NCI-H1694 treated with DMSO at 0.1 percent for 48 hours (cell line): Measurements from ENCODE around the gene SLC22A6.
"Not testable (repeated sequence)": the region's sequence is repeated elsewhere in the genome, so short reads cannot be mapped to it uniquely, and the experiment has no call there.

Experiments
- DNase-seq: peaks from one replicate; lab custom pipeline; 2025; lab: John Stamatoyannopoulos, UW

The SLC22A6 gene

DNA sequence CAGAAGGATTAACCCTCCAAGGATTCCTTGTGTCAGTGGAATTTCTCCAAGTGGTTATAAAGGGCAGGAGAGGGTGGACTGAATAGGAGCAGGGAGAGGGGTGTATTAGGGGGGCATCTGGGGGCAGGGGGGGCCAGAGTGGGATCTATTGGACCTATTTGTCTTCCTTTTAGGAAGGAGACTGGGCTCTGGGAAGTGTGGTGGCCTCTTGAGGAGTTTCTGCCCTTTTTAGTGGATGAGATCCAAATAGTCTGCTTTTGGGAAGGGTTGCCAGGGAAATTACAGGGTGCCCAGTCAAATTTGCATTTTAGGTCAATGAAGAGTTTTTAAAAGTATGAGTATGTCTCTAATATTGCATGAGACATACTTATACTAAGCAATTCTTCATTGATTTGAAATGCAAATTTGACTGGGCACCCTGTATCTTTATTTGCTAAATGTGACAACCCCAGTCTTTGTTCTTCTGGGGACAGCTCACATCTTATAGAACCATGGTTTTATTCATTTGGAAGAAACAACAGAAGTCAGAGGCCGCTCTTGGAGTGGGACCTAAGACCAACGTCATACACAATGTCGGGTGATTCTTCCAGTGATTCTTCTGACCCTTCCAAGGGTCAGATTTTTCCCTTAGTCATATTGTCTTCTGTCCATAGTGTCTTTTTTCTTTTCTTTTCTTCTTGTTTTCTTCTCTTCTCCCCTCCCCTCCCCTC is 429 bp upstream of the SLC22A6 start:
- no peak for DNase-seq

GRCh38 chr11:62983536-62984199 is 1.1 kb downstream of the SLC22A6 start:
- DNase-seq, result no peak

GRCh38 chr11:62981743-62982142 is 3.0 kb downstream of the SLC22A6 start:
- DNase-seq, result no peak

DNA sequence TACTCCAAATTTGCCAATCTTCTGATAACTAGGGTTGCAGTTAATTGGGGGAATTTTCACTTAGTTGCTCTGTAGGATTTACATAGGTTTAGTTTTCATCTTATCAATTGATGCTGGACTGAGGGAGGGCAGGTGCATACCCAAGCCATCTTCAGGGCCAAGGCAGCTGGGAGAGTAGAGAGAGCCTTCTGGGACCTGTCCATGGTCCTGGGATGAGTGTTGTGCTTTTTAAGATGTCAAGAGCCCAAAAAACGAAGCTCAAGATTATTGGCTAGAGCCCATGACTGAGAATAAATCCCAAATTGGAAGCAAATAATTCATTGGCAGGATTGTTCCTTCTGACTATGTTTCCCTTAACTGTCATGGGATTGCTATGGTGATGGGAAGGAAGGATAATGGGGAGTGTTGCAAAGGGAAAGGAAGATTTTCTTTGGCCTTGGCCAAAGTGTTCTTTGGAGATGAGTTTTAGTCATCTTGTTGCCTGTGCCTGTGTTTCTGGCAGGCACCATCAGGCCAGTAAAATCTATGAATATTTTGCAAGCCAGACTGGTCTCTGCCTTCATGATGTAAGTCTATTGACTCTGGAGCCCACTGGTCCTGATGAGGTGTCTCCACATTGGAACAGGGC is 4.5 kb downstream of the SLC22A6 start:
- no peak for DNase-seq

DNA sequence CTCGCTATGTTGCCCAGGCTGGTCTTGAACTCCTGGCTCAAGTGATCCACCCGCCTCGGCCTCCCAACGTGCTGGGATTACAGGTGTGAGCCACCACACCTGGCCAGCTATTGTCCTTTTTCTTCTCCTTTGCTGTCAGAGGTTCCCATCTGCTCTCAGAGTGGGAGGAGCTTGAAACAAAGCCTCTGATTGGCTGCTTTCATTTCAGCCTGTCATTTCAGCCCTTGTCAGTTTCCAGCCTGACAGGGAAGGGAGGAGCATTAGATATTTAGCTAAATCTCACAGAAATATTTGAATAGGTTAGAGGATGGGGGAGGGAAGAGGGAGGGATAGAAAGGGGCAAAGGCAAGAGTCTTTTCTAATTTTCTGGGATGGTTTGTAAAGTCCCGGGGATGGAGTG is 8.7 kb downstream of the SLC22A6 start:
- DNase-seq, result no peak

DNA sequence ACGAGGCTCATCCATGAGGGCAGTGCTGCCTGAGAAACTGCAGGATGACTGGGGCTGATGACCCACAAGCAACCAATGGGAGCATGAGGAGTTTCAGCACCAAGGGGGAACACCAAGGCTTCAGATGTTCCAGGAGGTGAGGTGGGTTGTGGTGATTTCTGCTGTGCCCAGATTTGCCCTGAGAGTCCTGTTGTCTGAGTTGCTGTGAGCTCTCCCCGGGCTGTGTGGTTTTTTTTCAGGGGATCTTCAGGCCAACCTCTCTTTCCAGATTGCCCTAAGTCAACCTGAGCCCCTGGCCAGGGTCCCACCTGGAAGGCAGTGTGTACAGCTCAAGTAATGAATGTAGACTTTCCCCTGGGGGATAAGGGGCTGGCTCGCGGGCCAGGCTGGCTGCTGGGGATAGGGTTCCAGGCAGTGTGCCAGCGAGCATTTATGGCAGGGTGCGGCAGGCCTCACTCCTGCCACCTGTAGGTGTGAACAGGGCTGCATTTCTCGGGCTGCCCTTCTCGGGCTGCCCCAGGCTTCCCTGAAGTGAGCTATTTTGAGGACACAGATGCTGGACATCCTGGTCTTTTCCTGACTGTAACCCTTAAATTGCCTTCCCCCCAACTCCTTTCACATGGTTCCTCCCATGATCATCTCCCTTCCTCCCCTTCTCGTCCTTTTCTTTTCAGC is 9.8 kb downstream of the SLC22A6 start:
- peak; percentile 50 for DNase-seq

- no peak for DNase-seq
Measured at GRCh38 chr11:62965574-62965973, 19.2 kb downstream of the SLC22A6 start.

DNA sequence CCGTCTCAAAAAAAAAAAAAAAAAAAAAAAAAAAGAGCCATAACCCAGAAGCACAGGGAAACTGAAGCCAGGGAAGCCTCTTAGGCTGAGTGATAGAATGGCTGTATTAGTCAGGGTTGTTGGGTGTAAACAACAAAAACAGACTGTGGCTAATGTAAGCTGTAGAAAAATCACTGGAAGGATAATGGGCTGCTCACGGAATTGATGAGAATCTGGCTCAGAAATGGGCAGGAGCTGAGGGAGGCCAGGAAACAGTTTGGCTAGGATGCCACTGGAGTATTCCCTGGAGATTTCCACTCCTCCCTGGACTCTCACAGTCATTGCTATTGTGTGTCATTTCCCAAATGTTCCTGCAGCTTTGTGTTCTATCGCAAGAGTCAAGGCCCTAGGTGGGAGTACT is 22.4 kb downstream of the SLC22A6 start:
- DNase-seq, result no peak

DNA sequence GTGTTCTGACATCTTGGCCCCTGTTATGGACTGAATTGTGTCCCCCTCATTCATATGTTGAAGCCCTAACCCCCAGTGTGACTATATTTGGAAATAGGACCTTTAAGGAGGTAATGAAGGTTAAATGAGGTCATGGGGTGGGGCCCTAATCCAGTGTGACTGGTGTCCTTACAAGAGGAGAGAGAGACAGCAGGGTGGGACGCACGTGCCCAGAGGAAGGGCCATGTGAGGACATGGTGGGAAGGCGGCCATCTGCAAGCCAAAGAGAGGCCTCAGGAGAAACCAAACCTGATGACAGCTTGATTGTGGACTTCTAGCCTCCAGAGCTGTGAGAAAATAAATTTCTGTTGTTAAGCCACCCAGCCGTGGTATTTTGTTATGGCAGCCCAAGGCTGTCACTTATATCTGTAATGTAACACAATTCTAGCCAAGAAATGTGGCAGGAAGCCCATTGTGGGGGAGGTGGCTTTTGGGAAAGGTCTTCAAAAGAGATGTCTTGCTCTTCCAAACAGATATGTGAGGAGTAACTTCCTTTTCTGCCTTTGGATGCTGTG is 23.7 kb downstream of the SLC22A6 start:
- DNase-seq, result no peak

DNA sequence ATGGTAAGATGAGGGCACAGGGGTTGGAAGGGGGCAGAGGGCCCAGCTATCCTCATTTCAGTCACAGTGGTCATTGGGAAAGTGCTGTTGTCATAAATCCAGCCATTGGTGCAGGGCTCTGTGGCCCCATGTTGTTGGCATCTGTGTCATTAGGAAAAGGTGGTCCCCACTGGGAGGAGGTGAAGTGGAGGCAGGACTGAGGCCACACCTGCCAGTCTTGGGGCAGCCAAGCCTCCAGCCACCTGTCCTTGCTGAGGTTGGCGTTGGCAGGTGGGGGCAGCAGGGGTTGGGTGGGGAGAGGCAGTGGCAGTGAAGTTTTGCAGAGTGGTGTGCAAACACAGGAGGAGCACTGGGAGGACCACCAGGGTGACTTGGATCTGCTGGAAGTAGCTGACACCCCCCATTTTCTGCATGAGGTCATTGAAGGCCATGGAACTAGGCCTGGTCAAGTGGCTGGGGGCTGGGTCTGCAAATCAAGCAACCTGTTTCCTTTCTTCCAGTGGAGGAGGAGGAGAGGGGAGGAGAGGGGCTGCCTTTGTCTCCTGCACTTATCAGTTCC is 25.3 kb downstream of the SLC22A6 start:
- no peak for DNase-seq

GRCh38 chr11:62958547-62959421 is 26.0 kb downstream of the SLC22A6 start:
- no peak for DNase-seq

DNA sequence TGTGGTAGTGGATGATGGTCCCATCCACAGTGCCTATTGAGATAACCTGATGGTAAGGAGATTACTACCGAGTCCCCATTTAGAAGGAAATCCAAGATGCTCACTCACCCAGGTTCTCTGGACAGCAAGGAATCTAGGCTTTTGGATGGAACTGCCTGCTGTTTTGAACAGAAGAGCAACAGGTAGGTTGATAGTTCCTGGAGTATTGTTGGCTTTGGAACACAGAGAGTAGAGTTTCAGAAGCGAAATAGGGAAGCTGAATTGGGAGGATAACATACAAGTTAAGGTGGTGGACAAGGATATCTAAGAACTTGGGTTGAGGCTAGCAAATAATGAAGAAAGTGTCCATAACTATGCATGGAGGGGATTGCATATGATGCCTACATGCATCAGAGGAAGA is 27.6 kb downstream of the SLC22A6 start:
- no peak for DNase-seq

DNA sequence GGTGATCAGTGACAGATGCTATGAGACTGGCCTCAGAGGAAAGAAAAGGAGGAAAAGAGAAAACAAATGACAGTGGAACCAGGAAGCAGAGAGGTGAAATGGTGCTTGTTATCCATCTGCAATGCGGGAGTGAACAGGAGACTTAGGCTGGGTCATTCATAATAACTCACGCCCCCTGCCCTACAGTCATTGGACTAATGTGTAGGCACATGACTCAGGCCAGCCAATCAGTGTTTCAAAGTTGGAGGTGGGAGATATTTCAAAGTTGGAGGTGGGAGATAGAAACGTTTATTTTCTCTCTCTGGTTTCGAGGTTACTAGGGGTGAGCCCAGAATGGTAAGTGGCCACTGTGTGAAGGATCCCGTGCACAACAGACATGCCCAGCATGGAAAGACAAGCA is 30.3 kb downstream of the SLC22A6 start:
- DNase-seq, result no peak

DNA sequence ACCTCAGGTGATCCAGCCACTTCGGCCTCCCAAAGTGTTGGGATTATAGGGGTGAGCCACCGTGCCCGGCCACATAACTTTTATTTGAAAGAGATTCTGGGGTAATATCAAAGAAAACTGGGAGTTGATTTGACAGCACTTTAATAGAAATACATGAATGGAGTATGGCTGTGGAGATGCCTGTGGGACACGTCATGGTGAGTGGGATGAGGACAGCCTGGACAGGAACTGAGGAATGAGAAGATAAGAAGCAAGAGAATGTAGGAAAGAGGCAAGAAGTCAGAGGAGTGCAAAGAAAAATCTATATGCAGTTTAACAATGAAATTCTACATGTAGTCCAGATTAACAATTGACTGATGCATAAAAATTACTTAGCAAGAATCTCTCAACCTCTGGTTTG is 31.0 kb downstream of the SLC22A6 start:
- no peak for DNase-seq

DNA sequence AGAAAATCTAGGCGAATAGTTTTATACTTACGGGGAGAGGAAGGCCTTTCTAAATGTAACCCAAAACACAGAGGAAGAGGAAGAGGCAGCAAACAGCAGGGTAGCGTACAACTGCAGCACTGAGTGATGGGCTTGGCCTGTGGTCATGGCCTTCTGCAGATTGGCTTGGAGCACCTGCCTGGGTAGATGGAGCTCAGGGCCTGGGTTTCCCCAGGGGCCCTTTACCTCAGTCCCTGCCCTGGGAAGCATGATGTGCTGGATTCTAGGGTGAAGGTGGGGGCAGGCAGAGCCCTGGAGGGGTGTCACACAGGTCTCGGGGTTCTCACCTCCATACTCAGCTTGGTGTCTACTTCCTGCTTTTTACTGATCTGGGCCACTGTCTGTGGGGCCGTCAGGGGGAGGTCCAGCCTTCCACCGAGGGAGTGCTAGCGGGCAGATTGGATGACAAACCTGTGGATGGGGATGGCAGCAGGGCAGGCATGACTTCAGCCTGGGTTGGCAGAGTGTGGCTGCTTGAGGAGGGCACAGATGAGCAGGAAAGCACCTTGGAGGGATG is 35.9 kb downstream of the SLC22A6 start:
- DNase-seq, result no peak

GRCh38 chr11:62945538-62945937 is 39.2 kb downstream of the SLC22A6 start:
- not testable (repeated sequence) for DNase-seq

GRCh38 chr11:62937528-62937927 is 47.2 kb downstream of the SLC22A6 start:
- not testable (repeated sequence) for DNase-seq

DNA sequence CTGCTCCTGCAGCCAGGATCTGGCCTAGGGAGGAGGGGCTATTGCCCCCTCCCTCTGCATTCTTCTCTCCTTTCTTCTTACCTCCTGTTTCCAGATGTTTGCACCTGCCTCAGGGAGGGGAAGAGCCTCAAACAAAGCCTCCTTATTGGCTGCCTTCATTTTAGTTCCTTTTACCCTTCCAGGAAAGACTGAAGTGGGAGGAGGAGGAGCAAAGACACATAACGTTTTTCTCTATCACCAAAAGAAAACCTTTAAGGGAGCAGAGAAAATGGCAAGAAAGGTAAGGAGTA is 50.3 kb downstream of the SLC22A6 start:
- no peak for DNase-seq

DNA sequence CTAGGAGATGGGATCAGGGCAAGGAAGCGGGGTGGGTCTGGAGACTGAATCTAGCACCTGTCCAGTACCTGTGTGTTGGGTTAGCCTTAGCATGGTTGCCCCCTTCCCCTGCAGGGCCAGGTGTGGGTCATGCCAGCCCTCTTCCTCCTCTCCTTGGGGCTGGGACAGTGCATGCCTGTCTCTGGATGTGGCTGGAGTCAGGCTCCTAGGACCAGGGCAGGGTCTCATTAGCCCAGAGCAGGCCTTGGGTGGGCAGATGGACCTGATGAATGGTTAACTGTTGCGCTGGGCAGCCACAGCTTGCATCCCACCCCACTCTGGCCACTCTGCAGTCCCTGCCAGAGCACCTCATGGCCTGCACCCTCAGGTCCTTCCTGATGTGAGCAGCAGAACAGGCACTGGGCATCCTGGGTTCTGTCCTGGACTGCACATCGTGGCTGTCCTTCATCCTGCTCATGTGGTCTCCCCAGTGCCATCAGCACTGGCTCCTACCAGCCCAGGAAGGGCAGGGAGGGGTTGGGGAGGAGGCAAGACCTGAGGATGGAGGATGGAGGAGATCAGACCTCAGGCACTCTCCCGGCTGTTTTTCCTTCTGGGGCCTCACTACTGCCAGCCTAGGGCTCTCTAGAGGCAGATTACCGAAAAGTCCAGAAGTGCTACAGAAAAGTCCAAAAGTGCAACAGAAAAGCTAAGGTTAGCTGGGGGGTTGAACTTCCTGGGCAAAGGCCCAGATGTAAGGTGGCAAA is 50.8 kb downstream of the SLC22A6 start:
- DNase-seq, result no peak

GRCh38 chr11:62933285-62933684 is 51.5 kb downstream of the SLC22A6 start:
- DNase-seq, result no peak
